HG02798 (cell line): ENCODE measurements around the gene FBLL1.
"Not testable (repeated sequence)": the region's sequence is repeated elsewhere in the genome, so short reads cannot be mapped to it uniquely, and the experiment has no call there.

ENCODE experiments used
- ATAC-seq: cut with Tn5 transposase; IDR thresholded peaks from one replicate; pipeline ENCODE4 v1.9.1; 2021; ENCODE audit warnings: mild to moderate bottlenecking; ENCODE audit not compliant: unreplicated experiment, poor library complexity

The FBLL1 gene

DNA sequence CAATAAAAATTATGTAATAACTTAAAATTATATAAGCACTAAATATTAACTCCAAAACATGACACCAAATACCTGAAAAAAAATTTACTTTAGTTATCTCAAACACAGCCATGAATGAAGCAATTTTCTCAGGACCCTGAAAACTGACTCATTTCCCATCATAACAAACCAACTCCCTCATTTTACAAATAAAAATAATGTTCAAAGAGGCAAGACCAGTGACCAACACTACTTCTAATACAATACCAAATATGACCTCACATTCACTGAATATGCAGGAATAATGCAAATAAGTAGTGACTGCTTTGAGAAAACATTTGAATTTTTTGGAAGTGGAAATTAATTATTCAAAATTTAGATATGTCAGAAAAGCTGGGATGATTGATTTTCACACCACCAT, 21.6 kb downstream of the FBLL1 start:
- ATAC-seq = no peak

DNA sequence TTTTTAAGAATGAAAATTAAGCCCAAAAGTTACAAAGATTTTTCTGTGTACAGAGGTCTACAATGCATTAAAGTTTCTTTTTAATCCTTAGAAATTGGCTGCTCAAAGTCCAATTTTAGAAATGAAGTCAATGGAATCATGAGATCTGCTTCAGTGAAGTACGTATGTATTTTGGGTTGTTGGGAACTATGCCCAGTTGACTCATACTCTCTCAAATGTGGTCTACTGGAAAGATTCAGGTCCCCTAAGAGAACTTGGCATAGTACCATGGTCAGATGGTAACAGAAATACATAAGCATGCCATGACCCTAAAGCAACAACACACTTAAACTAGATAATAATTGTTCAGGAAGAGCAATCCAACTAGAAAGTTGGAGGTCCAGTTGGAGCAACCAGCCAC, 23.0 kb downstream of the FBLL1 start:
- no peak for ATAC-seq

DNA sequence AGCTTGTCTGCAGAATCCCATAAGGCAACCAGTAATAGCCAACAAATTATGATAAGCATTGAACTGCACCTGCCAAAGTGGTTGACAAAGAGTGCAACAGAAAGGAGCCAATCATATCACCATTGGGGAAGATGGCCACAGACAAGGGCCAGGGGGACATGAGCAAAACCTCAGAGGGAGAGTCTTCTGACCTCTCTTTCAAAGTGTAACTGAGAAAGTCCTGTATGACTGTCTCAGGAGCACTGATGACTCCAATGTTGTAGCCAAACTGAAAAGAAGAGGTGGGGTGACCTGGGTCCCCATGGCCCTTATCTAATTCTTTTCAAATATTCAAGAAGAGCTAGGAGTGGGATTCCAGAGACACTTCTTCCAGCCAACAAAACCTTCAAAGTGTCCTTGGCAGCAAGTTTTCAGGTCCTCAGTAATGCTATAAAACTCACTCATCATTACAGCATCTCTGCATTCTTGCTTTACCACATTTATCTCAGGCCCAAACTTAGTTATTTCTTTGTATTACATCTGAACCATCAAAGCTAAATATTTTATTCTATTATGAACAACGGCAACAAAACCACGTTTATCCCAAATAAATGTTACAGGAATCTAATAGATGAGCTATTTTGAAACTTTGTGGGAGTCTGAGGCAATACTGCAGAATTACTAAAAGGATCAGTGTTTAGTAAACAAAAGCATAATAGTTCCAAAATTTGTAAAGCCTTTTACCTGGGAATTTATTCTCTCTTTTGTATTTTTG, 24.4 kb downstream of the FBLL1 start:
- no peak for ATAC-seq

DNA sequence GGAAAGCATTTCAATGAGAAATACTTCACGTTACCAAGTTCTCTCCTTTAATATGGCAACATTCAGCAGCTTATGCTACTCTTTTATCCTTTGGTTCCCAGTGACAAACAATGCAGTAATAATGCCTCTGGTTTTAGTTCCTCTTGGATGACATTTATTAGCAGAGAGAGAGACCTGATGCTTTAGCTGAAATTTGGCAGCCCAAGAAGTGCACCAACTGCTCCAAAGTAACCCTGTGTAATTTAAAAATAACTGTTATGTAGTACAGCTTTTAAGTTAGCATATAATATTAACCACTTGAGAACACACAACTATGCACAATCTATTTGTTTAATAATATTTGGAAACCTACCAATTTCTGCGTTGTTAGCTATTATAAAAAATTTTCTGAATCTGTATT, 28.3 kb downstream of the FBLL1 start:
- ATAC-seq = no peak

DNA sequence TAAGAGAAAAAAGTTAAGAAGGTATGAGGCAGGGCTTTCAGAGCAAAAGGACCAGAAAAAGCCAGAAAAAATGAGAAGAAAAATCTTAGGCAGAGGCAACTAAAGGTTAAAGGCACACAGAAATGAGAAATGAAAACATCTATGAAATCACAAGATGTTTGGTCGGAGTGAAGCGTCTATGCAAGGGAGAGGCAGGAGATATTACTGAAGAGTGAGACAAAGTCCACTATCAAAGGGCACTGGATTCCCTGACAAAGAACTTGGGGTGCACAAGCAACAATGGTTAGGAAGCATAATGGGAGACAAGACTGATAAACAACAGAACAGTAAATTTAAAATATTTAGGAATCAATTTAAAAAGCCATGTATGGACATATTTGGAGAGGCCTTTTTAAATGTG, 33.2 kb downstream of the FBLL1 start:
- ATAC-seq = no peak

DNA sequence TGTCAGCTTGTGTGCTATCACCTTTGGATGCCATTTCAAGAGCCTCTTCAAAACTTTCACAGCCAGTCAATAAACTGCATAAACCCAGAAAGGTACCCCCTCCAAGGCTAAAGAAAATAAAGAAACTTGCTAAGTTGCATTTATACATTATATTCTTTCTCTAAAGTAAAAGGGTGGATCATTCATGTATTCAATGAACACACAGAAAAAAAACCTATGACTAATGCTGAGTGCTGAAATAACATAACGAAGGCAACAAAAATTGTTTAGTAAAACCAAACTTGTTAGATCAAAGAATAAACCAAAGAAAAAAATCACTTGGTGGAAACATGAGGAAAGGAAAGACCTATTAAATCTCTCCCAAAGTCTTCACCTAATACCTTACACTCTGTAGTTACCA, 34.9 kb downstream of the FBLL1 start:
- ATAC-seq = no peak

DNA sequence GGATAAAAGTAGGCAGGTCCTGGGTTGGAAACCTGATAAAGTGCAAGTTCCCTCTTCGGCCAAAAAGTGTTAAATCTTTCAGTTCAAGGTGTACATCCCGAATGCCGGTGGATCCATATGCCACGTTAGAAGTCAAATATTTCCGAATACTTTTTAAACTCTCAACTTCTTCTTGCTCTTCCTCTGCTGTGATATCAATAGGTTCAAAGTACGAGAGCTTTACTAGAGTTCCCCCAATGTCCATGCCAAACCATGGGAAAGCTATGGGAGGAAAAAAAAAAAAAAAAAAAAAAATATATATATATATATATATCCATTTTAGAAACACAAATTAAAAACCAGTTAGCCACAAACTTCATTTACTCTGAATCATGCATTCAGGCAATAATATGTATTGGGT, 39.6 kb downstream of the FBLL1 start:
- ATAC-seq = no peak

DNA sequence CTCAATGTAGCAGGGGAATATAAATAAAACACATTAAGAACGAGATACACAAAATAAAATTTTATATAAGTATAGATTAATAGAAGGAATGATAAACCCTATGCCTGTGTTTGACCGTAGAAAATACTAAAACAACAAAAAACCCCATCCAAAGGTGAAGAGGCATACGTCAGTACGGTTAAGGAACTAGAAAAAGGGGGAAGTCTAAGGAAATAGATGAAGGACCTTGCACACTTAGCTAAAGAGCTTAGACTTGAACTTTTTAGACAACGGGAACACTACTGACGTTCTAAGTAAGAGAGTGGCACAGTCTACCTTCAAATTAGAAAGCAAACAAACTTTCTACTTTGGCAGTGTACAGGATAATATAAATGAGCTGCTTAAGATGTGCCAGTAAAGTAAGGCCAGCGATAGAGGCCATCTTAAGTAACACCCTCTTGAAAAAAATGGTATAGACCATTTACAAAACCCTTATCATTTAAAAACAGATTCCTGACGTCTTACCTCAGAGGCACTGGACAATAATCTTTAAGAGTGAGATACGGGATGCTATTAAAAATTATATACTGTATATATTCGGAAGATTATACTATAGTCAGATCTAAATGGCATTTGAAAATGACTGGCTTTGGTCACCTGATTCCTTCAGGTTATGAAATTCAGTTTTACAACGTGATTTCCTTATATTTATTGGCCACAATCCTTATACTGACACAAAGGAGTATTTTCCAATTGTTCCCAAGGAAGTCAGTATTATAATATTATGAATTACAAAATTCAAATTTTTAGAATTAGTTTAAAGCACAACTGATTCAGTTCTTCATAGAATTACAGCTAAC, 41.6 kb downstream of the FBLL1 start:
- ATAC-seq = no peak

DNA sequence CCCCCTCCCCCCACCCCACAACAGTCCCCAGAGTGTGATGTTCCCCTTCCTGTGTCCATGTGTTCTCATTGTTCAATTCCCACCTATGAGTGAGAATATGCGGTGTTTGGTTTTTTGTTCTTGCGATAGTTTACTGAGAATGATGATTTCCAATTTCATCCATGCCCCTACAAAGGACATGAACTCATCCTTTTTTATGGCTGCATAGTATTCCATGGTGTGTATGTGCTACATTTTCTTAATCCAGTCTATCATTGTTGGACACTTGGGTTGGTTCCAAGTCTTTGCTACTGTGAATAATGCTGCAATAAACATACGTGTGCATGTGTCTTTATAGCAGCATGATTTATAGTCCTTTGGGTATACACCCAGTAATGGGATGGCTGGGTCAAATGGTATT, 44.6 kb downstream of the FBLL1 start:
- not testable (repeated sequence) for ATAC-seq

DNA sequence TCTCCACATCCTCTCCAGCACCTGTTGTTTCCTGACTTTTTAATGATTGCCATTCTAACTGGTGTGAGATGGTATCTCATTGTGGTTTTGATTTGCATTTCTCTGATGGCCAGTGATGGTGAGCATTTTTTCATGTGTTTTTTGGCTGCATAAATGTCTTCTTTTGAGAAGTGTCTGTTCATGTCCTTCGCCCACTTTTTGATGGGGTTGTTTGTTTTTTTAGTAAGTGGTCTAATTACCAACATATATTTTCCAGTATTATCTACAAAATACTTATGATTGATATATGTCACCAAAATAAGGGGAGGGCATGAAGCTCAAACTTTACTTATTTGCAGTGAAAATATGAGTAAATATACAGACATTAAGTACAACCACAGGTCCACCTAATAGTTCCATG, 45.1 kb downstream of the FBLL1 start:
- not testable (repeated sequence) for ATAC-seq

DNA sequence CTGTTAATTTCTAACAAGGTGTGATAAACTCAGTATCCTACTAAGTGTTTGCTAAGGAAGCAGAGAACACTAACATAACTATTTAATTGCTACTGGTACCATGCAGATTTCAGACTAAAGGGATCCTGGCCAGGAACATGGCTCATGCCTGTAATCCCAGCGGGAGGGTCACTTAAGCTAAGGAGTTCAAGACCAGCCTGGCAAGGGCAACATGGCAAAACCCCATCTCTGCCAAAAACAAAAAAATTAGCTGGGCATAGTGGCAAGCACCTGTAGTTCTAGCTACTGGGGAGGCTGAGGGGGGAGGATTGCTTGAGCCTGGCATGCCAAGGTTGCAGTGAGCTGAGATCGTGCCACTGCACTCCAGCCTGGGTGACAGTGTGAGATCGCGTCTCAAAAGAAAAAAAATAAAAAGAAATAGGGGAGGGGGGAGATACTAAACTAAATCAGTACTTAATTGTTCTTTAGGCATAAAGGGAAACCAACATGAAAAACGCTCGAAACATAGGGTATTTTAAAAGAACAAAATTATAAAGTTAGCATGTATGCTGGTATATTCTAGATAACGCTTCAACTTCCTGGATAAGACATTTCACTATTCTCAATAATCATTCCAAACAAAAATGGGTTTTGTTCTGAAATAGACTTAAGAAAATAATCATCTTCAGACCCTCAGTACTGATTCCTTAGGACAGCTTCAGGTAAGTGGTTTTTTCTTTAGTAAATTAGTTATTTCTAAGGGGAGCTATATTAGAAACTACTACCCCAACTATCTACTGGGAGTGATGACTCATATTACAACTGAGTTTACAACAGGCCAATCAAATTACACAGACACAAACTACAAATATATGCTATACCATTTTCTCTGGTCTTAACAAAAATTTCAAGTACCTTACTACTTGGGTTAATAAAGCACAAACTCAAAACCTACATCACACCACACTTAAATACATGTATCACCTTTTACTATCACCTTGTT, 46.6 kb downstream of the FBLL1 start:
- no peak for ATAC-seq

DNA sequence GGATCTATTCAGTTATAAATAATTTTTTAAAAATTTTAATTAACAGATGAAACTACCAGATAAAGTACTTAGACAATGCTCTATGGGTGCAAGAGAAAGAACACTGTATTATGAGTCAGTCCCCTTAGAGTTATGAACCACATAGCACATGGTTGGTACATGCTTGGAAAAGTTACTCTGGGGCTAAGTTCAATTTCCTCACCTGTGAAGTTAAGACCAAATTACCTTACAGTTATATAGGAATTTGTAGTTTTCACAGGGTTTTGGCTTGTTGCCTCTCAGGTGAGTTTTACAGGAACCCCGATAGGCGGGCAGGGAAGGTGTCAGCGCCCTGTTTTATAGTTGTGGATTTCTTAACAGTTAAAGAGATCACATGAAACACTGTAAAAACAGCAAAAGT, 48.9 kb downstream of the FBLL1 start:
- ATAC-seq = no peak

DNA sequence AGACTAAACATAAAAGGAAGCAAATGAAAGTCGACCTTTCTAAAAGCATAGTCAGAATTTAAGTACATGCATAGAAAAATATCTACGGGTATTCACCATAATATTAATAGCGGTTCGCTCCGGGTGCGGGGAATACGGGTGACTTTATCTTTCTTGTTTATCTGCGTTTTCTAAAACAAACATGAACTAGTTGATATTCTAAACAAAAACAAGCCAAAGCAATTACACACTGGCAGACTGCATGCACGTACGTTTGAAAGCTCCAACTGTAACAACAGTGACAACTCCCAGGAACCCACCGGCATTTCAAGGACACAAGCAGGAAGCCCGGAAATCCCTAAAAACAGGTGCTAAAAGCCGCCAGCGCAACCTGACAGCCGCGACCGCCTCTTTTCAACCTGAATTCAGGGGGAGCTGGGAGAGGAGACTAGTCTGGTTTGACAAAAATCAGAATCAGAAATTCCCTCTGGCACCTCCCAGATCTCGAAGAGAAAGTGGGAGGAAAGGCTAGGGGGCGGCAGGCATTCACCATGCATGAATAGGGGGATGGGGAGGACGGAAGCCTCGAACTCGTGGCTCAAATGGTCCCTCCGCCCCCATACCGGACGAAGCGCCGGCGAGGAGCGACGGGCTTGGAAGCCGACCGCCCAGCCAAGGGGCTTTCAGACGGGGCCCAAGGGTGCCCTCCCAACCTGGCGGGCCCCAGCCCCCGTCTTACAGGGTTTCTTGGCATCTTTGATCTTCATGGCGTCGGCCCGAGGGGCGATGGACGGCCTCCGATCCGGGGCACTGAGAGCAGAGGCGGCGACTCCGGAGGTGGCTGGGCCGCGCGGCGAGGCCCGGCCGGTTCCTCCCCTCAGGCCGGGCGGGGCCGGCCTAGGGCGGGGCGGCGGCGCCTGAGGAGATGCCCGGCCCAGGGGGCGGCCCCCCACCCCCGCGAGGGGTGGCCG, 49.7 kb downstream of the FBLL1 start, which contains the start of gene PANK3:
TSS of gene PANK3 (minus strand) at position 831 of the 950 bp plus-strand sequence. CDS start at position 746, 85 bp downstream.
- ATAC-seq = peak; percentile 72

DNA sequence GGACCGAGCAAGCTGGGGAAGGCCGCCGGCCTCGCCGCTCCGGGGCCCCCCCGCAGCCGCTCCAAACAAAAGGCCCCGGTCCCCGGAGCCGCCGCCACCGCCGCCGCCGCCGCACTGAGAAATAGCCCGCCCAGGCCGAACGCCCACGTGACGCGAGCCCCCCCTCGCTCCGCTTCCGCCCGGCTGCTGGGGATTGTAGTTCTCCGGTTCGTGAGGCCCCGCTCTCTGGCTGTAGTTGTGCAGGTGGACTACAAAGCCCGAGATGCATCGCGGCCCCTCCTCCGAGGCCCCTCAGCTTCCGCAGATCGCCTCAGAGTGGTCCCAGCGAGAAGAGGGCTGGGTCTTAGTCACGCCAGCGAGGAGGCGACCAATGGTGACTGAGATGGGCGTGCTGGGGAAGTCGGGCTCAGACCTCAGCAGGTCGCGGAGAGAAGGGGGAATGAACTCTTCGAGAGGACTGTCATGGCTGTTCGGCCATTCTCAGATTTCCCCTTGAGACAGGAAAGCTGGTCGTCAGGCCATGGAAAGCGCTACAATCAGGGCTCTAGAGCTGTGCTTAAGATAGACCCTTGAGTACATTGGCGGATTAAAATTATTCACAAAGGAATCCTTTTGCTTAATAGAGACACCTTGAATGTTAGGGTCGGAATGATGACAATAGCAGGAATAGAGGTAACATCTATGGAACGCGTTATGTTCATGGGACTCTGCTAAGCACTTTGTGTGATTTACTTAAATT, 50.6 kb downstream of the FBLL1 start:
- ATAC-seq = peak; percentile 95

DNA sequence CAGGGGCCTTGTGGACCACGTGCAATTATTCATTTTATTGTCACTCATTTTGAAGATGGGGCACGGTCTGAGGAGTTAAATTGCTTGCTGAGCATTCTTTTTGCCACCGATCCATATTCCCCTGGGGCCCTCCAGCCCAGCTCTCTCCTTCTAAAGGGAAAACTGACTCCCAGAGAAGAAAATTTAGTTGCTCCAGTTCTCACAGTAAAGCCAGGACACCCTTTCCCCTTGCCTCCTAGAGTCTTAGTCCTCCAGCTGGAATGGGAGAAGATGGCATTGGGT, 51.1 kb downstream of the FBLL1 start:
- no peak for ATAC-seq
